Hair follicular keratinocyte (primary cell): ENCODE data around the gene MUTYH. TPM values are rescaled to one million over a fixed set of nuclear protein-coding genes. Genes with fewer than 3 reads are reported as not detected.

ENCODE experiments used
- total RNA-seq: library from RNA; depleted of rRNA; stranded (reverse); fragments of >200 nt; gene quantifications from 2 replicates; pipeline ENCODE4 v1.2.3, GENCODE V29; 2015

The MUTYH gene
- 14.4 and 18.7 TPM in 2 replicates for total RNA-seq

GRCh38 chr1:45339789-45340558, at the start of gene MUTYH, which contains the start of gene TOE1:
MUTYH (minus strand) TSS chr1:45340440; CDS start chr1:45334505, 5,935 bp downstream.
TOE1 (plus strand) TSS chr1:45340170; CDS start chr1:45340253, 83 bp downstream.

GRCh38 chr1:45326627-45327623, 13.3 kb downstream of the MUTYH start, which contains the start of gene HPDL:
HPDL (plus strand) TSS chr1:45326895; CDS start chr1:45327149, 254 bp downstream.

Other genes with a start within 250 kb of the MUTYH start
- not detected in 2 replicates for gene ZSWIM5, start 133.8 kb downstream of the MUTYH start, total RNA-seq
- 1.5 and 5.8 TPM in 2 replicates for gene HPDL, start 13.5 kb downstream of the MUTYH start, total RNA-seq
- 5.9 and 19.2 TPM in 2 replicates for gene TOE1, start 270 bp downstream of the MUTYH start, total RNA-seq
- gene TESK2, start 150.7 kb upstream of the MUTYH start, total RNA-seq: 2.6 and 5.1 TPM in 2 replicates
- 2.1 and 3.0 TPM in 2 replicates for gene CCDC163, start 159.6 kb upstream of the MUTYH start, total RNA-seq
- 3.3 and 7.0 TPM in 2 replicates for gene MMACHC, start 159.9 kb upstream of the MUTYH start, total RNA-seq
- 529 and 770 TPM in 2 replicates for gene PRDX1, start 181.4 kb upstream of the MUTYH start, total RNA-seq
- 95.7 and 112 TPM in 2 replicates for gene AKR1A1, start 210.4 kb upstream of the MUTYH start, total RNA-seq
- 27.3 and 113 TPM in 2 replicates for gene NASP, start 243.6 kb upstream of the MUTYH start, total RNA-seq